ENCODE measurements around the gene PHF24.
"Not testable (repeated sequence)": the region's sequence is repeated elsewhere in the genome, so short reads cannot be mapped to it uniquely, and the experiment has no call there.

The PHF24 gene

DNA sequence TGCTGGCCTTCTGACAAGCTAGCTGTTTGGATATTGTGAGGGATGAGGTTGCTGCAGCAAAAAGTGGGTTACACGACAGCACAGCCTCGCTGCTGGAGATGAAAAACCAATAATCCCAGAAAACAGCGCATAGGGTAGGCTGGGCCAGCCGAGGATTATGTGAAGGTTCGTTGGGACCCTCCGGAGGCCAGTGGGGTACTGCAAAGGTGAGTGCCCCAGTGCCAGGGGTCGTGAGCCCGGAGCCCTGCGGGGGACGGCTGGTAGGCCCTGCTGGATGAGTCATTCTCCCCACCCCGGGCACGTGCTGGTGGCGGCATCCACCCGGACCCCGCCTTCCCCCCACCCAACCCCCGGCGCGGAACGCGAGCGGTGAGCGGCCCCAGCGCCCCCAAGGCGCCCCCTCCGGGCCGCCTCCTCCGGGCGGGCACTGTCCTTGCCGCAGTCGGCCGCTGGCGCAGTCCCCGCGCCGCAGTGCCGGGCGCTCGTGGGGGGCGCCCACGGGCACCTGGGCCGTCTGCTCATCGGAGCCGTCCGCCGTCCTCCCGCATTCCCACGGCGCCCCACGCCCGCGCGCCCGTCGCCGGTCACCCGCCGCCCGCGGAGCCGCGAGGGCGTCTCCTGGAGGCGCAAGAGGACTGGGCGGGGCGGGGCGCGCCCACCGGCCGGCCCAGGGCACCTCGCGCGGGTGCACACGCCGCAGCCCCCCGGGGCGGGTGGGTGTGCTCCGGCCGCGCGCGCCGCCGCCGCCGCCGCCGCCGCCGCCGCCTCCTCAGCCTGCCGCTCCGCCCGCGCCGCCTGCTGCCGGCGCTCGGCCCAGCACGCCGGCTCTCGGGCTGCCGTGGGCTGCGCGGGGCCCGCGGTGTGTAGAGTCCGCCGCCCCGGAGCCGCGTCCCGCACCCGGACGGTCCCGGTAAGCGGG is at the start of gene PHF24:
PHF24 (plus strand) TSS at position 794 of the 919 bp plus-strand sequence. CDS start 13,014 bp downstream, outside the sequence.
- DNase-seq, result peak in 1 of 4 experiments; percentile 10

DNA sequence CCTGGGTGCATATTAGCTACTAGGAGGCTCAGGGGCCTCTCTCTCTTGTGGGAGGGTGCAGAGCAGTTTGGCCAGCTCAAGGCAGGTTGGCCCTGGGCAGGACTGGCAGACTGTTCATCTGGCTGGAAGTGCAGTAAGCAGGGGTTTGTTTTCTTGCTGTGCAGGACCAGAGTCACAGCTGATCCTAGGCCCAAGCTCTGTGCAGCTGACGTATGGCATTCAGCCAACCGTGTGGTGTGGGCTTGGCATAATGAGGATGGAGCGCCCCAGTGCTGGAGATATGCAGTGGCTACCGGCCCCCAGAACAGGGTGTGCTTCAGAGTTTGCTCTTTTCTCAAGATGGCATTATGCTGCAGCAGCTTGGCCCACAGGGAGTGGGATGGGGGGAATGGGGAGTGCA is 31.0 kb upstream of the PHF24 start:
- DNase-seq, result no peak

DNA sequence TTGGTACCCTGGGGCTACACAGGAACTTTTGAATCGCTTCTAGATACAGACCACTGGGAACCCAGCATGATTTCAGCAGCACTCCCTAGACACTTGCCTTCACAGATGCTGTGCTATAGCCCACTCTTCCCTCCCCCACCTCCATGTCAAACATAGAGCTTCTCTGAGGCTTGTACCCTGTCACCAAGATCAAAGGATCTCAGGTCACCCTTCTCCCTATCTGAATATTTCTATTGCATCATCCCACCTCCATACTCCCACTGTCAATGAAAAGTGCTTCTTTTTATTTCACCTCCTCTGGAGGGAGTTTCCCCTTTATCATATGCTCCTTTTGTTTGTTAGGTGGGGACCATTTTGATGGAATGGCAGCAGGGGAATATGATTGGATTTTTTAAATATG is 29.2 kb upstream of the PHF24 start:
- no peak for DNase-seq

DNA sequence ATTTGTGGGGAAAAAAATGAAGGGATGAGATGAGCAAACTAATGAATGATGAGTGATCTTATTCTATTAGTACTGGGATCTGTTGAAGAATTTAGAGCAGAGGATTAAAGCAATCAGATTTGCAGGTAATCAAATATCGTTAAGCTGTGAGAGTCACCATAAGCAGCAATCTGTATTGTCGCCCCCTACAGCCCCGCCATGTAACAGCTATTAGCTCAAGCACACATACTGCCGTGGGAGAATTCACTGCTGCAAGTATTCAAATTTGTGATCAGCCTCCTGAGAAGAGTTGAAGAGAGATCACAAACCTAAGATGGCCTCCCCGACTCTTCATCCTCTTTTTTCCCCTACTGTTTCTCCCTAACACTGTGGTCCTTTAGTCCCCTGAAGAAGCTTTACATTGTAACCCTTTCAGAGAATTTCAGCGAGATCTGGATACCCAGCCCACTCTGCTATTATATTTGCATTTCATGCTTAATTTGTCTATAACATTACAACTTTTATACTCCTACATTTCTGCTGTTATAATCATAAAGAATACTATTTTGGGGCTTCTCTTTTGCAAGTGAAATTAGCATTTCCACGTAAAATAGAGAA is 28.5 kb upstream of the PHF24 start:
- no peak for DNase-seq

DNA sequence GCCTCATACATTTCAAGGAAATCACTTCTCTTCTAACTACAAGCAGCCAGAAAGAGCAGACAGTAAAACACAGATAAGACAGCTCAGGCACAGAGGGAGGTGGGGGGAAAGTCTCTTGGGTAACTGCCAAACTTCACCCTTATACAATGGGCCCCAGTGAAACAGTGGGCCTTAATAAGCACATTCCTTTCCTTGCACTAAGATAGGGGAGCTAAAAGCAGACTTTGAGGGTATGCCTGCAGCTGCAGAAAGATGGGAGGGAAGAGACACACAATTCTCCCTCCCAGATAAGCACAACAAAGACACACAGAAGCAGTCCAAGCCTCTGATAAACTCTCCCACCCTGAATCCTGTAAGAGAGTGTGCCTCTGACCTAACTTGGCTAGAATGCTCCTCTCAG is 18.1 kb upstream of the PHF24 start:
- not testable (repeated sequence) for DNase-seq

DNA sequence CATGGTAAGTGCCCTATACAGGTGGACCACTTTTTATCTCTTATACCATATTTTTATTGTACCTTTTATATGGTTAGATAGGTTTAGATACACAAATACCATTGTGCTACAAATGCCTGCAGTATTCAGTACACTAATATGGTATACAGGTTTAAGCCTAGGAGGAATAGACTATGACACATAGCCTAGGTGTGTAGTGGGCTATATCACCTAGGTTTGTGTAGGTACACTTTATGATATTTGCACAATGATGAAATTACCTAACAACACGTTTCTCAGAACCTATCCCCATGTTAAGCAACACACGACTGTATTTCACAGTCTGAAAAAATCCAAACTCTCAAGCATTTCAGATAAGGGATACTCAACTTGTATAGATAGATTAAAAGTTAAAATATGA is 9.6 kb upstream of the PHF24 start:
- no peak for DNase-seq

DNA sequence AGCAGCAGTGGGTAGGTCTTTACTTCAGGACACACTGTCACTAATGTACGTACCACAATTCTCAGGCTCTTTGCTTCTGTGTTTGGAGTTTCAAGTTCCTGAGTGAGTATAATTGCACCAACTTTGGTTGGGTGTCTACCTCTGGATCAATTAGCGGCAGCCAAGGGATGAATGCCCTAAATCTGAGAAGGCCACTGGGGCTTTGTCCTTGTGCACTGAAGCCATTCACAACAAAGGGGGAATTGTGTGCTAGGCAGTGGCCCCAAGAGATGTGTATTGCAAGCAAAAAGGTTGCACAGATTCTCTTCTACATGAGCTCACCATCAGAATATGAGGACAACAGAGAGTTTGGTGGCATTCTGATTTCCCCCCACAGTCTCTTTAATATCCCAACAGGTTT is 3.9 kb upstream of the PHF24 start:
- DNase-seq, result no peak

DNA sequence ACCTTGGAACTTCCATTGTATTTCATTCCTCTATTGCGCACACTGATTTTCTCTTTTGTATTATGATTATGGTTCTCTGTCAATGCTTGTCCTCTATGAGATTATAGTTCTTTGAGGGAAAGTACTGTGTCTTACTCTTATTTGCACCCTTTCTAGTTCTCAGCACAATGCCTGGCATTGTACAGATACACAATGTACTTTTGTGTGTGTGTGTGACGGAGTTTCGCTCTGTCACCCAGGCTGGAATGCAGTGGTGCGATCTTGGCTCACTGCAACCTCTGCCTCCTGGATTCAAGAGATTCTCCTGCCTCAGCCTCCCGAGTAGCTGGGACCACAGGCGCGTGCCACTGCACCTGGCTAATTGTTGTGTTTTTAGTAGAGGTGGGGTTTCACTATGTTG is 2.0 kb upstream of the PHF24 start:
- DNase-seq, result not testable (repeated sequence)

DNA sequence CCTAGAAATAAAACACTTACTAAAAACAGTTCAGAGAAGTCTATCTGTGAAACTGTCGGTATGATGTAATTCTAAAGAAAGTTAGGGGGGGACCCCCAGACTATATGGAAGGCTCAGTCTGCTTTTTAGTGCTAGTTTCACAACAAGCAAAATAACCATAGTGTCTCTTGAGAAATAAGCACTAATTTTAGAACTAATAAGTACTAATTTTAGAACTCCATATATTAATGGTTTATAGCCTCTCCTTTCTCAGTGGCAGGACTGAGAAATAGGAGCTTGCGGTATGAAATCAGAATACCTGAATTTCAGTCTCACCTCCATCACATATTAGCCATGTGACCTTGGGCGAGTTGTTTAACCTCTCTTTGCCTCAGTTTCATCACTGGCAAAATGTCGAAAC is 1.4 kb upstream of the PHF24 start:
- no peak for DNase-seq

DNA sequence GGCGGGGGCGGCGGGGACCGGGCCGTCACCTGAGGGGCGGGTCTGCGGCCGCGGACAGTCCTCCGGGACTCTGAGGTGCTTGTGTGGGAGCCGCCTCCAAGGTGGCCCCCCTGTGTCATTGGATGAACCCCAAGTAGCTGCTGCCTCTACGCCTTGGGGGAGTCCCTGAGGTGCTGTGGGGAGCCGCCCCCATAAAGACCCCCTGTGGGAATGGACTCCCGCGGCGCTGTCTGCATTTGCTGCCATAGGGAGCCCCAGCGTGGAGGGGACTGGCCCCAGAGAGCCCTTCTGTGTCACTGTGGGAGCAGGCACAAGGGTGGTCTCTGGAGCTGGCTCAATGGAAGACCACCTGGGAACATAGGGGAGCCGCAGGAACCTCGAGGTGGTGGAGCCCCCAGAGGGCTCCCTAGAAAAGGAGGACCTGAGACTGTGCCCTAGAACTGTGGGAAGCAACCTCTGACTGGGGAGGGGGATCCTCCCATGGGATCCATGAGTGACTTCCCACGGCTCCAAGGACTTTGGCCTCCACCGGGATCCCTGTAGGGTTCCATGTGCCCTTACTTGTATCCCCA is 412 bp downstream of the PHF24 start:
- no peak for DNase-seq

DNA sequence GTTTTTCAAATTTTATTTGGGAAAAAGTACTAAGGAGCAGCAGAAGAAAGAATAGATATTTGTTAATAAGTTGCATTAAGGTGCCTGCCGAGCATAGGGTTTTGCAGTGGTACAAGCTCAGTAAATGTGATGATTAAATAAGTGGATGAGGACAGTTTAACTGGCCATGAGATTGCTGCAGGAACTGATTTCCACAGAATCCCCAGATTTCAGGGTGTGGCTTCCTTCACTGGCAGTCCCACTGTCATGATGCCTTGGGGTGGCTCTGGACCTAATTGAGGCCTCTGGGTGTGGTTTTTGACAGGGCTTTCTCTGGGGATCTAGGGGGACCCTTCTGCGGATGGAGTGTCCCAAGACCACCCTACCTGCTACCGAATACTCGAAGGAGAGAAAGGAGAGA is 1.4 kb downstream of the PHF24 start:
- no peak for DNase-seq

DNA sequence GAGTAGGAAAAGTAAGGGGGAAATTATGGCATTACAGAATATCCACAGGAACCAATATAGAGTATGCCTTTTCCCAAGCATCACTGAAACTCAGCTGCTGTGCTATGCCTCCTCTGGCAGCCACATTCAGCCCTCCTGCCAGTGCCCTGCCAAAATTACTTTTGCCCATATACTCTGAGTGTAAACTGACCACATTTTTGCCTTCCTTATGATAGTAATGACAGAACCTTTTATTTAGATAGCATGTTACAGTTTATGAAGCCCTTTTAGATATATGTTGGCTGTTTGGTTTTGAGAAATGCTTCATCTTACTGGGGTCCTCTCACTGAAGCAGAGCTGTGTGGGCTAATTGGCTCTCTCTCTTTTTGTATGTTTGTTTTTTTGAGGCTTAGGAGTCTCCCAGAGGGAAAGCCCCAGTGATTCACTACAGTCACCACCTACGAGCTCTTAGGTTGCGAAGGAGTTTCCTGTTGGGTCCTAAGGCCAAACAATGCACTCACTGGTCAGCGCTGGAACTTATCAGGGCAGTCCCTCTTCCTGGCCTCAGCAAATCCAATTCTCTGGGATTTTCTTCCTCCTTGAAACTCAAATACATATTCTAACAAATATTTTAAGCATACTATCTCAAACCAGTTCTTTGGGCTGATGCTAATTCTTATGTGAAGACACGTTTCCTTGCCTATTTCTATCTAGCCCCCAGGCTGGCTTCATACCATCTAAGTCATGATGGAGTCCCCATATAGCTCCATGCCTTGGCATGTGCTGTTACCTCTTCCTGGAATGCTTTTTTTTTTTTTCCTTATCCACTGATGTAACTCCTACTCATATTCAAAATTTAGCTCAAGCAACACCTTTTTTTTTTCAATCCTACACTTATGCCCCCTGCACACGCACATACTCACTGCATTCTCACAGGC is 3.7 kb downstream of the PHF24 start:
- no peak for DNase-seq

DNA sequence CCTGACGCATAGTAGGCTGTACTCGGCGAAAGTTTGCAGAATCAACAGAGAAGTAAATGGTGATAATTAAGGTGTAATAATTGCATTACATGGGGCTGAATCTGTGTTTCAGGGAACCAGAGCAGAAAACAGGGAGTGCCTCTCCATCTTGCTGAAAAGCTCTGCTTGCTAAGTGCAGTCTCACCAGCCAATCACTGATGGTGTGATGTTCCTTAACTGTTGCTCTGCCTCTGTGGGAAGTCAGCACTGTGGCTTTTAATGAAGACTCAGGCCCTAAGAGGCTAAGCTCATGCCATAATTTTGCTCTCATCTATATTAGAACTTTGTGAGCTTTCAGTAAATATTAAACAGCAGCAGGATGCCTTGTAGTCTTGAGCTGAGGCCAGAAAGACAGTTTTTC is 4.5 kb downstream of the PHF24 start:
- DNase-seq, result no peak

DNA sequence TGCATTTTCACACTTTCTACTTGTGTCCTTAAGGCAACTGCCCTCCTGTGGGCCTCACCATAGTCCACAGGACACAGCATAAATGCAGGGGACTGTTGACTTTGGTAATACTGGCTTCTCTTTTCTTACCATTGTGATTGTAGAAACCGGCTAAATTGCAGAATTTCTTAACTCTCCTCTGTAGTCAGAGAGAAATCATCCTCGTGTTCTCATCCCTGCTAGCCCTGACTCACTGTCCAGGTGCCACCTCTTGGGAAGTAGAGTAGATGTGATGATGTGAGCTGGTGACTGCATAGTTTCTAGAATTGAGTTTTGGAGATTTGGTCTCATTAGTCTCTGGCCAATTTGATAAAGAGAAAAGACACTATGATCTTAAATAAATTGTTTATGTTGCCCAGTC is 5.5 kb downstream of the PHF24 start:
- no peak for DNase-seq

DNA sequence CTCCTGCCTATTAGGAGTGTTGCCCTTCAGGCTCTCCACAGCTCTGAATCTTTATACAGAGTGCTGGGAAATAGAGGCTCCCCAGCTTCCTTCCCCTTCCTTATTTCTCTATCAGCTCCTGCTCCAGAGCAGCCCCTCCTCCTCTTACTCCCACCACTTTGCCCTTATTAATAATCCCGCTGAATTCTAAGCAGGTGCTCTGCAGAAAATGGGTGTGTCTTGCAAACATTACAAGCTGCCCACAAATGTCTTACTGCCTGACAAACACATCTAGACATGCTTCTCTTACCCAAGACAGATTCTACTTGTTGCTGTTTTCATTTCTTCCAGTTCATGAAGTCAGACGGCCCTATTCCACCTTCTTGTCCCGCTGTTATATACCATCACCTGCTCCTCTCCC is 6.4 kb downstream of the PHF24 start:
- no peak for DNase-seq

DNA sequence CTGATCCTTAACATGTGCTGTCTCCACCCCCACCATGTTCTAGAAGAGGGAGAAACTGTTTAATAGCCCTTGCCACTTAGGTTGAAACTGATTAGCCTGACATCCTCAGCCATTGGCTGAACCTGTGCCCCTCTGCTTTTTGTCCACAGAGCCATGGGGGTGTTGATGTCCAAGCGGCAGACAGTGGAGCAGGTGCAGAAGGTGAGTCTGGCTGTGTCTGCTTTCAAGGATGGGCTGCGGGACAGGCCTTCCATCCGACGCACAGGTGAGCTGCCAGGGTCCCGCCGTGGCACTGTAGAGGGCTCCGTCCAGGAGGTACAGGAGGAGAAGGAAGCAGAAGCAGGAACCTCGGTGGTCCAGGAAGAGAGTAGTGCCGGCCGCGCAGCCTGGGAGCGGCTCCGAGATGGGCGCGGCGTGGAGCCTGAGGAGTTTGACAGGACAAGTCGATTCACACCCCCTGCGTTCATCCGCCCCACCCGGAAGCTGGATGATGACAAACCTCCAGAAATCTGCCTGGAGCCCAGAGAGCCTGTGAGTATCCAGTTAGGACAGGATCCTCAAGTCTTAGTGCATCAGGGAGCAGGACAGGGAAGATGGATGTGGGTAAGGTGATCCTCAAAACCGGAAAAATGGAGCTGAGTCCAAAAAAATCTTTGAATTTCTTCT is 13.2 kb downstream of the PHF24 start:
- DNase-seq, result no peak

DNA sequence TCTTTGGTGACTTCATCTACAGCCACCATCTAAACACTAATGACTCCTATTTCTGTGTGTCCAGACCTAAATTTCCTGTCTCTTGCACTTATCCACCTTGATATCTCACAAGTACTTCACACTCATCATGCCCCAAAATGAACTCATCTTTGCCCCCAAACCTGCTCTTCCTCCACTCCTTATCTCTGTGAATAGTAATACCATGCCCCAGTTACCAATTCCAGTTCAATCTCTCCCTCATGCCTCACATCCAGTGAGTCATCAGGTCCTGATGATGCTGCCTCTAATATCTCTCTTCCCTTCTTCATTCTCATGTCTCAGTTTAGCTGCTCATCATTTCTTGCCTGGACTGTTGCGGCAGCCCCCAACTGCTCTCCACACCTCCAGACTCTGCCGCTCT is 16.6 kb downstream of the PHF24 start:
- no peak for DNase-seq

DNA sequence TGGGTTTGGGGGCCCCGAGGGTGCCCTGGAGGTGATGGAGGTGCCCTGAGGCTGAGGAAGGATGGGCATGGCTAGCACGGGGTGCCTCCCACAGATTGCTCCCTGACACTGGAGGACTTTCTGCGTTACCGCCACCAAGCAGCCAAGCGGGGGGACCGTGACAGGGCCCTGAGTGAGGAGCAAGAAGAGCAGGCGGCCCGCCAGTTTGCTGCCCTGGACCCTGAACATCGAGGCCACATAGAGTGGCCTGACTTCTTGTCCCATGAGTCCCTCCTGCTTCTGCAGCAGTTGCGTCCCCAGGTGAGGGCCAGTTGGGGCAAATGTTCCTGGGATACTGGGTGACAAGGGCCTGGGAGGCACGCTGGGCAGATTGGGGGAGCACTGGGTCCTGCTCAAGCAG is 18.4 kb downstream of the PHF24 start:
- no peak for DNase-seq

DNA sequence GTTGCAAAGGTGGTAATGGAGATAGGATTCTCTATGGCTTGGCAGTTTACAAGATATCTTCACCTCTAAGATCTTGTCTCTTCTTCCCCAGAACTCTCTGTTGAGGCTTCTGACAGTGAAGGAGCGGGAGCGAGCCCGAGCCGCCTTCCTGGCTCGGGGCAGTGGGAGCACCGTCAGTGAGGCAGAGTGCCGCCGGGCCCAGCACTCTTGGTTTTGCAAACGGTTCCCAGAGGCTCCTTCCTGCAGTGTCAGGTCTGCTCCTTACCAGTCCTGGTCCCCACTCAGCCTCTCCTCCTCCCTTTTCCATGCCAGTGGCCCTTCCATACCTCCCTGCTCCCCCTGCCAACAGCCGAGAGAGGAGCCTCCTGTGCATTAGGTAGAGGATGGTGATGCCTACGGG is 18.9 kb downstream of the PHF24 start:
- no peak for DNase-seq

DNA sequence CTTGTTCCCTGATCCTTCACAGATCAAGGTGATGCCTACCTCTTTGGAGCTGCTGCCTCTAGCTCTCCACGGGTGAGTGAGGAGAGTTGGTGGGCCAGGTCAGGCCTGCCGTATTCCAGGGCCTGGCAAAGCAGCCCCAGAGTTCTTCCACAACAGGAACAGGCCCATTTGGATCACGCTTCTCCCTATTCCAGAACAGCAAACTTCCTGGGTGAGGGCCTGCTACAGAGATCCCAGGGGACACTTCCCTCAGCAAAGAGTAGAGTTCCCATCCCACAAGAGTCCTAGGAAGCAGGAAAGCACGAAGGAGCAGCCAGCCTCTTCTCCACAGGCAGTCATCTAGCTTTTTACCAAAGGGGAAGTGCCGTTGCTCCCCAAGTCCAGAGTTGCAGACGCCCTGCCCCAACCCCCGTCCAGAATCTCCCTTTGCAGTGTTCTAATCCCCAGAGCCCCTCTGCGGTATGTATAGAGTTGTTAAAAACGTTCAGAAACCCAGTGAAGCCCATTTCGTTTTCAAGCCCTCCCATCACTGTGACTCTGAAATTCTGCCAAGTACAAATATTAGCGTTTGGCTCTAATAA is 22.2 kb downstream of the PHF24 start:
- DNase-seq, result no peak

DNA sequence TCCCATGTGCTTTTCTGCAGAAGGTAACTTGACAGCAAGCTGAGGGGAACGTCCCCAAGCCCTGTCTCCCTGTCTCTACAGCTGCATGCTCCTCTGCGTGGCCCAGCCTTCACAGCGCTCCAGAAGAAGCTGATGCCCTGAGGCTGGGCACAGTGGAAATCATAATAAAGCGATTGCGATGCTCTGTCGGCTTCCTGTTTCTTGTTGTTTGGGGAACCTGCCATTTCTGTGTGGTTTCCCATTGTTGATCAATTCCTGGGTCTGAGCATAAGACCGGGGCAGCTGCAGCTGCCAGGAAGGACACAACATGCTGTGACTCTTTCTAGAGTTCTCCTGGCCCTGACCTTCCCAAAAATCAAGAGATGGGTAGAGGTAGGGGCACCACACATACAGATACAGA is 24.3 kb downstream of the PHF24 start:
- no peak for DNase-seq

DNA sequence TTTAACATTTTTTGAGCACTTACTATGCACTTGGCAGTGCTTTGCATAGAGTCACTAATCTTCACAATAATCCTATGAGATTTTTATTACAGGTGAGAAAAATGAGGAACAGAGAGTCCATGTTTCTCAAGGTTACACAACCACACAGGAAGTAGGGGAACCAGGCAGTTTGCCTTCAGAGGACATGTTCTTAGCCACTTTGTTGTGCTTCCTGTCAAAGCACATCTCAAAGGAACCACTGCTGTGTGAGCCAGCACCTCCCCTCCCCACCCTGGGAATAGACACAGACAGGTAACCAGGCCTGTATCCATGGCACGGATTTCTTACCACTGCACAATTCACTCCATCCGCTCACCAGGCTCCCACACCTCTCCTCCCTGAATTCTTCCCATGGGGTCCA is 25.1 kb downstream of the PHF24 start:
- no peak for DNase-seq

Data from activated naive CD4-positive, alpha-beta T cell (primary cell).